HG02759 (cell line): Measurements from ENCODE around the gene SSH2.
A peak's percentile ranks its signal among the peaks of the same experiment; 100 is the strongest.

Source experiments
- ATAC-seq: cut with Tn5 transposase; IDR thresholded peaks from one replicate; pipeline ENCODE4 v1.9.1; 2021; ENCODE audit warnings: mild to moderate bottlenecking, moderate library complexity; ENCODE audit not compliant: unreplicated experiment

SSH2 gene

GRCh38 chr17:29579866-29580771, 349.9 kb downstream of the SSH2 start:
- ATAC-seq, result peak; percentile 87

GRCh38 chr17:29578626-29579485, 351.2 kb downstream of the SSH2 start:
- no peak for ATAC-seq

- no peak for ATAC-seq
These were observed 352.4 kb downstream of the SSH2 start for GRCh38 chr17:29577385-29578211.

GRCh38 chr17:29577001-29577370, 353.0 kb downstream of the SSH2 start:
- no peak for ATAC-seq

GRCh38 chr17:29576214-29577000, 353.6 kb downstream of the SSH2 start:
- ATAC-seq, result no peak
